HepG2 (cell line): ENCODE results near the gene UBE2C. TPM values are rescaled to one million over a fixed set of nuclear protein-coding genes. Genes with fewer than 3 reads are reported as not detected.
A peak's percentile ranks its signal among the peaks of the same experiment; 100 is the strongest.

Experiments used
- CBX5 ChIP-seq: sonication (generic); formaldehyde crosslinking; IDR thresholded peaks from 2 replicates; pipeline ENCODE4 v1.4.0; 2020; ENCODE audit warnings: missing genetic modification reagents, borderline replicate concordance
- DNMT3B ChIP-seq: conservative IDR thresholded peaks from 2 replicates; pipeline ENCODE4 v1.6.1; 2016; ENCODE audit warnings: missing biosample characterization, control low read depth
- EEA1 ChIP-seq: sonication (generic); formaldehyde crosslinking; IDR thresholded peaks from 2 replicates; pipeline ENCODE4 v1.5.1; 2020; ENCODE audit warnings: mild to moderate bottlenecking, missing genetic modification reagents, borderline replicate concordance
- EZH2 ChIP-seq: conservative IDR thresholded peaks from 2 replicates; pipeline ENCODE4 v1.6.1; 2012; ENCODE audit warnings: mild to moderate bottlenecking, low read depth, low read length, moderate library complexity
- GMEB1 ChIP-seq: sonication (generic); formaldehyde crosslinking; IDR thresholded peaks from 2 replicates; pipeline ENCODE4 v1.5.1; 2020; ENCODE audit warnings: missing genetic modification reagents, mild to moderate bottlenecking, borderline replicate concordance
- HOXA3 ChIP-seq: sonication (generic); formaldehyde crosslinking; IDR thresholded peaks from 2 replicates; pipeline ENCODE4 v1.5.0; 2020; ENCODE audit warnings: missing genetic modification reagents
- KDM3A ChIP-seq: IDR thresholded peaks from 2 replicates; pipeline ENCODE4 v1.6.1; 2018; ENCODE audit warnings: low read depth, missing compliant biosample characterization
- MXD4 ChIP-seq: IDR thresholded peaks from 2 replicates; pipeline ENCODE4 v1.6.1; 2016; ENCODE audit warnings: mild to moderate bottlenecking, missing biosample characterization, missing genetic modification reagents
- NCOA5 ChIP-seq: sonication (generic); formaldehyde crosslinking; IDR thresholded peaks from 2 replicates; pipeline ENCODE4 v1.4.0; 2020; ENCODE audit warnings: missing genetic modification reagents
- NFIB ChIP-seq: sonication (generic); formaldehyde crosslinking; IDR thresholded peaks from 2 replicates; pipeline ENCODE4 v1.9.0; 2021; ENCODE audit warnings: missing genetic modification reagents, mild to moderate bottlenecking, borderline replicate concordance
- PCBP1 ChIP-seq: fragments of 200-400 bp; formaldehyde crosslinking; IDR thresholded peaks from 2 replicates; pipeline ENCODE4 v1.6.1; 2017; ENCODE audit warnings: mild to moderate bottlenecking, low read depth, low read length, borderline replicate concordance
- REST ChIP-seq, 2 experiments: IDR thresholded peaks; 2 replicates each; pipeline ENCODE4 v1.6.1; 2011 to 2012; ENCODE audit warnings: low read length in 2 of 2, borderline replicate concordance in 1 of 2, low read depth in 1 of 2, mild to moderate bottlenecking in 1 of 2, moderate library complexity in 1 of 2
- REXO4 ChIP-seq: sonication (generic); formaldehyde crosslinking; IDR thresholded peaks from 2 replicates; pipeline ENCODE4 v1.8.0; 2022; ENCODE audit warnings: missing genetic modification reagents, mild to moderate bottlenecking, borderline replicate concordance
- TBL1XR1 ChIP-seq: fragments of 150-350 bp; IDR thresholded peaks from 2 replicates; pipeline ENCODE4 v1.6.1; 2014; ENCODE audit warnings: borderline replicate concordance, low read length; ENCODE audit not compliant: partially characterized antibody
- XBP1 ChIP-seq: sonication (generic); formaldehyde crosslinking; IDR thresholded peaks from 2 replicates; pipeline ENCODE4 v1.5.0; 2020; ENCODE audit warnings: missing genetic modification reagents
- XRCC5 ChIP-seq: fragments of 200-400 bp; formaldehyde crosslinking; optimal IDR thresholded peaks from 2 replicates; pipeline ENCODE3; 2017; ENCODE audit warnings: mild to moderate bottlenecking, low read length
- ZMYM4 ChIP-seq: sonication (generic); formaldehyde crosslinking; IDR thresholded peaks from 2 replicates; pipeline ENCODE4 v1.8.1; 2023; ENCODE audit warnings: mild to moderate bottlenecking, missing genetic modification reagents
- ZNF281 ChIP-seq: sonication (generic); formaldehyde crosslinking; IDR thresholded peaks from 2 replicates; pipeline ENCODE4 v1.4.0; 2020; ENCODE audit warnings: missing genetic modification reagents, borderline replicate concordance
- ZNF451 ChIP-seq: sonication (generic); formaldehyde crosslinking; IDR thresholded peaks from 2 replicates; pipeline ENCODE4 v1.5.0; 2020; ENCODE audit warnings: mild to moderate bottlenecking, missing genetic modification reagents
- ZNF652 ChIP-seq: IDR thresholded peaks from 2 replicates; pipeline ENCODE4 v1.6.1; 2016; ENCODE audit warnings: low read depth, borderline replicate concordance
- ZNF75D ChIP-seq: sonication (generic); formaldehyde crosslinking; IDR thresholded peaks from 2 replicates; pipeline ENCODE4 v1.8.1; 2023; ENCODE audit warnings: missing genetic modification reagents, mild to moderate bottlenecking, borderline replicate concordance
- polyA plus RNA-seq, 8 experiments: library from polyadenylated mRNA; depleted of rRNA in 3 of 8; stranded (reverse) in 7 of 8; unstranded in 1 of 8; fragments of >200 nt; fragmentation: Illumina TruSeq in 4 of 8; extraction: Trizol in 4 of 8; gene quantifications; 2 replicates each; pipeline versions ENCODE4 v1.2.1 to v1.2.3, GENCODE V29; 2011 to 2016; ENCODE audit warnings: low read depth in 4 of 8, missing spikeins in 1 of 8, mixed read lengths in 1 of 8; ENCODE audit not compliant: insufficient read depth in 1 of 8
- total RNA-seq, 5 experiments: library from RNA; depleted of rRNA; stranded (reverse); fragments of >200 nt; fragmentation: Illumina TruSeq; extraction: Trizol; gene quantifications; 2 replicates each; pipeline ENCODE4 v1.2.3, GENCODE V29; 2016; ENCODE audit warnings: low read depth in 1 of 5

The UBE2C gene
- total and polyA plus RNA-seq, 2 of the 13 experiments (the other 11 are each of a cell fraction or from before 2014, with no cell fraction given): 100 to 123 TPM

GRCh38 chr20:45823949-45824835 lies 11.7 kb downstream of the UBE2C start (continued):
- TF ChIP-seq GMEB1 (CRISPR knock-in tag): no peak
- peak; percentile 75 for TF ChIP-seq XRCC5
- no peak for TF ChIP-seq ZNF75D (CRISPR knock-in tag)
- TF ChIP-seq ZNF451 (CRISPR knock-in tag): 0 out of 2 replicates have a peak, but pooled peaks have one; percentile 19
- no peak for TF ChIP-seq EZH2
- TF ChIP-seq REXO4 (CRISPR knock-in tag): no peak
- no peak for TF ChIP-seq NCOA5 (CRISPR knock-in tag)
- no peak for TF ChIP-seq TBL1XR1
- no peak; the same call in 1 of the 2 replicates for TF ChIP-seq EEA1
- peak; percentile 65; the same call in 1 of the 2 replicates for TF ChIP-seq KDM3A (CRISPR knock-in tag)
- 0 out of 2 replicates have a peak, but pooled peaks have one; percentile 32 for TF ChIP-seq ZNF281 (CRISPR knock-in tag)
- TF ChIP-seq MXD4 (CRISPR knock-in tag): peak; percentile 51; the same call in 1 of the 2 replicates
- peak; percentile 91; the same call in 1 of the 2 replicates for TF ChIP-seq PCBP1
- 0 out of 2 replicates have a peak, but pooled peaks have one; percentile 44 for TF ChIP-seq NFIB (CRISPR knock-in tag)
- no peak for TF ChIP-seq ZNF652
- TF ChIP-seq XBP1: no peak
- TF ChIP-seq REST (IDR thresholded peaks at IDR 0.05; ENCODE audit: borderline replicate concordance in 1 of 2, low read depth in 1 of 2, low read length in 2 of 2): no peak
- no peak for TF ChIP-seq ZMYM4 (CRISPR knock-in tag)
- no peak for TF ChIP-seq DNMT3B (CRISPR knock-in tag)
- TF ChIP-seq CBX5 (CRISPR knock-in tag): 0 out of 2 replicates have a peak, but pooled peaks have one; percentile 38
- no peak for TF ChIP-seq HOXA3 (CRISPR knock-in tag)
